GM21515 (cell line): ENCODE measurements around the gene COX10.

Experiments
- ATAC-seq: cut with Tn5 transposase; IDR thresholded peaks from one replicate; pipeline ENCODE4 v1.9.1; 2021; ENCODE audit not compliant: unreplicated experiment

The COX10 gene

GRCh38 chr17:14068542-14069250 lies 608 bp upstream of the COX10 start:
- ATAC-seq = no peak

- no peak for ATAC-seq
These were observed 1.2 kb downstream of the COX10 start for GRCh38 chr17:14070344-14070984.

DNA sequence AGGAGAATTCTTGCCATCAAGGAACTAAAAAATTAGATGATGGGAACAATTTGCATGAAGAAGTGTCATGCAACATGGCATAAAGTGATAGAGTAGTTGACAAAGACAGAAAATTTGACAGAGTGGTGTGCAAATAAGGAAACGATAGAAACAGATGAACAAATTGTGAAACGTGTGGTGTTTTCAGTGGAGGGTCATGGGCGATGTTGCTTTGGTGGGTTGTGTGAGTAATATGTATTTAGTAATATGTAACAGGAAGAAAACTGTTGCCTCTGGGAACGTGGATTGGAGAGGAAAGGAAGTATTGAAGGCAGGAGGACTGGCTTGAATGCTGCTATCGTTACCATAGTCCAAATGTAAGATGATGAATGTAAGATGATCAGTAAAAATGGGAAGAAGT lies 3.6 kb downstream of the COX10 start:
- ATAC-seq = no peak

- no peak for ATAC-seq
These were observed 8.7 kb downstream of the COX10 start for GRCh38 chr17:14078027-14078426.

DNA sequence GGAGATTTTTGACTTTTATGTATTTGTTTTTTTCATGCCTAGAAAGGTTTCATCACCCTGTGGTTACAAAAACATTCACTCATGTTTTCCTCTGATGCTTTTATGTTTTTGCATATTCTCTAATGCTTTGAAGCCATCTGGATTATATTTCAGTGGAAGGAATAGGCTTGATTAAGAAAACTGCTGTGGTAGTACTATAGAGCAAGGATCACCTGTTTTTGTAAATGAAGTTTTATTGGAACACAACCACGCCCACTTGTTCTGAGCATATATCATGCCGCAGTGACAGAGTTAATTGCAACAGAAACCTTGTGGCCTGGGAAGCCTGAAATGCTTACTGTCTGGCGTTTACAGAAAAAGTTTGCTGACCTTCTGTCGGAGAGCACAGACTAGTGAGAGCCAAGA lies 11.5 kb downstream of the COX10 start:
- ATAC-seq = no peak

- no peak for ATAC-seq
These were observed 13.5 kb downstream of the COX10 start for GRCh38 chr17:14082848-14083247.

- ATAC-seq = no peak
These were observed 15.7 kb downstream of the COX10 start for GRCh38 chr17:14084955-14085354.

DNA sequence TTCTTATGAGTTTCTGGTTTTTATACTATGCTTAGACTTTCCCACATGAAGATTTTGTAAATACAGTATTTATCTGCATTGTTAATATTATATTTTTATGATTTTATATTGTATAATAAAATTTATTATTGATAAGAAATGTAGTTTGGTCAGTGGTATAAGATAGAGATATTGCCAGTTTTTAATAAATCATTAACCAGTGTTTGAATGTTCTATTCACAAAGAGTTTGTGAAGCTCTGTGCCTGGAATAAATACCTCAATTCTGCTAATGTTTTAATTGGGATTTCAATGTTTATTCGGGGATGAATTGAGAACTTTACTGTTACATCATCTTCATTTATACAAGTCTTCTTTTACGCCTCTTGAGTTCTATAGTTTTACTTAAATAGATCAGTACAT lies 16.9 kb downstream of the COX10 start:
- ATAC-seq = no peak

- ATAC-seq = no peak
These were observed 19.9 kb downstream of the COX10 start for GRCh38 chr17:14089179-14089578.

DNA sequence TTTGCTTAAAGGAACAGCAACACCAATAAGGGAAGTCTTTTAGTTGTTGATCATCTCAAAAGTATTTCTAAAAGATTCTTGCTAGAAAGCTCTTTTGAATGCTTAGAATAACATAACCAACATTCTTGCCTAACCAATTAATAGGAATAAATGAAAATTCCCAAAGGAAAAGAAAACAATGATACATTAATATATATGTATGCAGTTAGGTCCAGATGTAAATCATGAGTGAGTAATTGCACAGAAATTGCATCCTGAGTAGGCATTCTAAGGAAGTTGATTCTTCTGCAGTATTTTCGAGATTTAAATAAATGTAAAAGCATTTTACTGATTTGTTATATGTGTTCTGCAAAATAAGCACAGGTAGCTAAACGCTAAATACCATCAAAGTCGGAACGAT lies 22.1 kb downstream of the COX10 start:
- no peak for ATAC-seq

GRCh38 chr17:14092808-14093207 lies 23.5 kb downstream of the COX10 start:
- ATAC-seq = no peak

GRCh38 chr17:14094676-14095601 lies 25.6 kb downstream of the COX10 start:
- ATAC-seq = no peak

DNA sequence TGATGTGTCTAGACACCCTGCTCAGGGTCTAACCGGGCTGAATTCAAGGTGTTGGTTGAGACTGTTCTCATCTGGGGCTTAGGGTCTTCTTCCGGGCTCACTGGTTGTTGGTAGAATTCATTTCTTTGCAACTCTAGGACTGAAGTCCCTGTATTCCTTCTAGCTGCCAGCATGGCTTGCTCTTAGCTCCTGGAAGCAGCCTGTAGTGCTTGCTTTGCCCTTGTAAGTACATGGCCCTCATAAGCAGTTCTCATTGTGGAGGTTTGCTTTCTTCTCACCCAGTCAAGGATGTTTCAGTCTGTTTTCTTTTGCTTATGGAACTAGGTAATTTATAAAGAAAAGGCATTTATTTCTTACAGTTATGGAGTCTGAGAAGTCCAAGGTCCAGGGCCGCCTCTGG lies 26.3 kb downstream of the COX10 start:
- no peak for ATAC-seq

GRCh38 chr17:14098246-14098645 lies 28.9 kb downstream of the COX10 start:
- ATAC-seq = no peak

- no peak for ATAC-seq
These were observed 32.7 kb downstream of the COX10 start for GRCh38 chr17:14101976-14102375.

DNA sequence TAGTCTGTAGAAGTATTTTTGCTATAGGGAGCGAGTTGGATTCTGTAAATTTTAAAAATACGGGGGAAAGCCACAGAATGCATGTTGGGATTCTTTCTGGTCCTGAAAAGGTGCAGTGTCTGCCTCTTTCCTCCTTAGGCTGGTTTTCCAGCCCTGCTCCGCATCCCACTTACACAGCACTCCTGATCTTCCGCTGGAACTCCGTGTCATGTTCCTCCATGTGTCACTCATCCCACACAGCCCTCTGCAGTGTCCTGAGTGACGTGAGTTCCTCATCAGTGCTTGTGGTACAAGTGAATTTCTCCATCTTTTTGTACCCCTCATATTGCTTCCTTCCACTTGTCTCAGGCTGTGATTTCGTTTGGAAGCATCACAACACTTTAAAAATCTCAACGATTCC lies 34.5 kb downstream of the COX10 start:
- ATAC-seq = no peak

GRCh38 chr17:14104734-14105133 lies 35.4 kb downstream of the COX10 start:
- no peak for ATAC-seq

GRCh38 chr17:14107889-14108288 lies 38.6 kb downstream of the COX10 start:
- no peak for ATAC-seq

- no peak for ATAC-seq
These were observed 43.1 kb downstream of the COX10 start for GRCh38 chr17:14112407-14112806.

- ATAC-seq = no peak
These were observed 43.8 kb downstream of the COX10 start for GRCh38 chr17:14113137-14113536.

DNA sequence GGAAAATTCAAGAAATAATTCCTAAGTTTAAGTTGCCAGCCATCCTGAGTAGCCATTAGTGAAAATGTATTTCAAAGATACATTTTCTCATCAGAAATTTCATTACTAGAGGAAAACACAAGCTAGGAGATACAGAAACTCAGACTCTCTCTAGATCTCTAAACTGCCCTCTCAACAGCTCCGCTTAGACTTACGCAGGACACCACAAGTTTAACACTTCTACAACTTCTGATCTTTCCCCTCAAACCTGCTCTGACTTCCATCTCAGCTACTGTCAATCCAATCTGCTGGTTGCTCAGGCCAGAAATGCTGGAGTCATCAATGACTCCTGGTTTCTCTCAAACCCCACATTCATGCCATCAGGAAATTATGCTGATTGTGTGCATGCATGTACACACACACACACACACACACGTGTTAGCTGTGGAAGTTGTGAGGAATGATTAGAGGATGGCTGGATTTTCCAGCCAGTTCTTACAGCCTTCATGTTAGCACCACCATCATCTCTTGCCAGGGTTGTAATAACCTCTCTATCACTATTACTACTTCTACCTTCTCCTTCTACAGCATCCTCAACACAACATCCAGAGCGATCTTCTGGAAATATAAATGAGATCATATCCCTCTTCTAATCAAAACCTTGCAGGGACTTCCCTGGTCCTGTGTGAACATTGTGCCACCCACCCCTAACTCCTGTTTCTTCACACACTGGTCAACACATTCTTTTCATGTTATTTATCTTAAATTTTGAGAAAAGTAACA lies 47.1 kb downstream of the COX10 start:
- ATAC-seq = no peak
